ENCODE measurements around the gene FCHO2. TPM values are rescaled to one million over a fixed set of nuclear protein-coding genes. Genes with fewer than 3 reads are reported as not detected.

The FCHO2 gene
- total RNA-seq, 1 experiment from 2014 or later = 20.6 TPM

DNA sequence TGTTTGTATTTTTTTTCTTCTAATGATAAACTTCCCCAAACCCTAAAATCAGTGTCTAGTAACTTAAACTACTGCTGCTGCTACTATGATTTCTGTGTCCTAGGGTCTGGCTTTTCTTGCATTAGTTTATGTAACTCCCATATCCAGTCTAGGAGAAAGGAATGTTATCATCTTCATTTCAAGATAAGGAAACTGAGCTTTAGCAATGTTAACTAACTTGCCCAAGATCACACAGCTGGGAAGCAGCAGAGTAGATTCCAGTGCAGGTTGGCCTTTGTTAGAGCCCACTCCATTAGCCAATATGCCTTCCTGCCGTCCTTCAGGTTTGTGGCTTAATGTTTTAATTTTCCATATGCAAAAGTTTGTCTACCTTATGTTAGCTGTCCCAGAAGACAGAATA is 175.0 kb downstream of the FCHO2 start:
- TF ChIP-seq, protein P1, sequence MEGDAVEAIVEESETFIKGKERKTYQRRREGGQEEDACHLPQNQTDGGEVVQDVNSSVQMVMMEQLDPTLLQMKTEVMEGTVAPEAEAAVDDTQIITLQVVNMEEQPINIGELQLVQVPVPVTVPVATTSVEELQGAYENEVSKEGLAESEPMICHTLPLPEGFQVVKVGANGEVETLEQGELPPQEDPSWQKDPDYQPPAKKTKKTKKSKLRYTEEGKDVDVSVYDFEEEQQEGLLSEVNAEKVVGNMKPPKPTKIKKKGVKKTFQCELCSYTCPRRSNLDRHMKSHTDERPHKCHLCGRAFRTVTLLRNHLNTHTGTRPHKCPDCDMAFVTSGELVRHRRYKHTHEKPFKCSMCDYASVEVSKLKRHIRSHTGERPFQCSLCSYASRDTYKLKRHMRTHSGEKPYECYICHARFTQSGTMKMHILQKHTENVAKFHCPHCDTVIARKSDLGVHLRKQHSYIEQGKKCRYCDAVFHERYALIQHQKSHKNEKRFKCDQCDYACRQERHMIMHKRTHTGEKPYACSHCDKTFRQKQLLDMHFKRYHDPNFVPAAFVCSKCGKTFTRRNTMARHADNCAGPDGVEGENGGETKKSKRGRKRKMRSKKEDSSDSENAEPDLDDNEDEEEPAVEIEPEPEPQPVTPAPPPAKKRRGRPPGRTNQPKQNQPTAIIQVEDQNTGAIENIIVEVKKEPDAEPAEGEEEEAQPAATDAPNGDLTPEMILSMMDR (IDR thresholded peaks at IDR 0.05; ENCODE audit: insufficient read depth in 1 of 2, low read depth in 1 of 2, low read length in 1 of 2, severe bottlenecking in 1 of 2, unreplicated experiment in 1 of 2) = no peak
- H3K4me1 Mint-ChIP-seq (ENCODE audit: low read depth, unreplicated experiment) = peaks cover 21% of the 10 kb centered on the region
- no peak overlapping the region for H3K4me3 Mint-ChIP-seq (ENCODE audit: unreplicated experiment)
- BruUV-seq (replicated peaks) = no TSS peak
- H3K4me3 ChIP-seq (ENCODE audit: low read depth, low read length) = no peak overlapping the region
- CTCF ChIA-PET = interaction anchor here (0.6 kb wide), 1 partner anchor 15 kb away, joined by 5 read pairs; no protein-coding TSS in a partner anchor
- H3K27me3 Mint-ChIP-seq (ENCODE audit: insufficient read depth, unreplicated experiment) = no peaks in the 10 kb centered on the region
- DNase-seq = no peak
- no peaks in the 10 kb centered on the region for H3K27me3 ChIP-seq (replicated peaks; ENCODE audit: control insufficient read depth, insufficient read depth, low read length)
- intact Hi-C loops (cut with micrococcal nuclease; ENCODE audit: unreplicated experiment) = no loop called here
- H3K9me3 Mint-ChIP-seq (ENCODE audit: unreplicated experiment) = no peaks in the 10 kb centered on the region
- no peak overlapping the region for H3K27ac Mint-ChIP-seq (ENCODE audit: unreplicated experiment)
- H3K36me3 ChIP-seq (ENCODE audit: control insufficient read depth, insufficient read depth, low read length) = no peaks in the 10 kb centered on the region
- POLR2A ChIA-PET = no interaction called here
- H3K9me3 ChIP-seq = no peaks in the 10 kb centered on the region
- peaks cover 12% of the 10 kb centered on the region for H3K4me1 ChIP-seq
- peaks cover 4% of the 10 kb centered on the region for H3K36me3 Mint-ChIP-seq (ENCODE audit: insufficient read depth, unreplicated experiment)

DNA sequence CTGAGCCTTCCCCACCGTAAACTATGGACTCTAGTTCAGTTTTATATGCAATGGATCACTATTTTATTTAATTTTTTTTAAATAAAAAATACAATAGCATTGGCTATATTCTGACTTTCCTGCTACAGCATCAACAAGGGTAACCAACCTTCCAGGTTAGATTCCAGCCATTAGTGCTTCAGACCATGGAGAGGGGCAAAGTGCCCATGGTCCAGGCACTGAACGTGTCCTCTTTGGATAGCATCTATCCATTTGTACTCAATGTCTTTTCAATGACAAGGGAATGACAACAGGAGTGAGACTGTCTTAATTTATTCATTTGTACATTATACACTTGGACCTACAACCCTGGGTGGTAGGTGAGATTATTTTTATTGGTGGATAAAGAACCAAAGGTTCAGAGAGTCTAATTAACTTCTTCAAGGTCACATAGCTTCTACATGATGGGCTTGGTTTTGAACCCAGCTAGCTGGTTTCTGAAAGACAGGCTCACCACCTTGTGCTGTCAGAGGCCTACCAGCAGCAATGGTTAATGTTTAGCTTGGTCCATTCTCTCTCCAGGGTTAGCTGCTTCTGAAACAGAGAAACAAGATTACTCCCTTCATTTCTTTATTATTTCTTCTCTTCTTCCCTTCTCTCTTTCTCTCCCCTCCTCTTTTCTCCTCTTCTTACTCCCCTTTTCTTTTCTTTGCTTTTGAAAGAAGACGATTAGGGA is 176.0 kb downstream of the FCHO2 start:
- Histone ChIP-seq H3K27me3 (replicated peaks; ENCODE audit: control insufficient read depth, insufficient read depth, low read length) (no peaks in the 10 kb centered on the region), H3K36me3 (ENCODE audit: control insufficient read depth, insufficient read depth, low read length) (no peaks in the 10 kb centered on the region), H3K9me3 (no peaks in the 10 kb centered on the region), H3K4me3 (ENCODE audit: low read depth, low read length) (no peak overlapping the region), H3K4me1 (peaks cover 18% of the 10 kb centered on the region)
- TF ChIP-seq, protein P1 (IDR thresholded peaks at IDR 0.05; ENCODE audit: insufficient read depth in 1 of 2, low read depth in 1 of 2, low read length in 1 of 2, severe bottlenecking in 1 of 2, unreplicated experiment in 1 of 2) = no peak
- ChIA-PET POLR2A (no interaction called here), CTCF (interaction anchor here (1.0 kb wide), 2 partner anchors 70 to 84 kb away, joined by 3 to 4 read pairs; no protein-coding TSS in a partner anchor)
- H3K4me1 Mint-ChIP-seq (ENCODE audit: low read depth, unreplicated experiment) = peaks cover 21% of the 10 kb centered on the region
- H3K9me3 Mint-ChIP-seq (ENCODE audit: unreplicated experiment) = no peaks in the 10 kb centered on the region
- DNase-seq = no peak
- intact Hi-C loops (cut with micrococcal nuclease; ENCODE audit: unreplicated experiment) = no loop called here
- no peak overlapping the region for H3K27ac Mint-ChIP-seq (ENCODE audit: unreplicated experiment)
- H3K4me3 Mint-ChIP-seq (ENCODE audit: unreplicated experiment) = no peak overlapping the region
- BruUV-seq (replicated peaks) = no TSS peak
- peaks cover 4% of the 10 kb centered on the region for H3K36me3 Mint-ChIP-seq (ENCODE audit: insufficient read depth, unreplicated experiment)
- no peaks in the 10 kb centered on the region for H3K27me3 Mint-ChIP-seq (ENCODE audit: insufficient read depth, unreplicated experiment)

DNA sequence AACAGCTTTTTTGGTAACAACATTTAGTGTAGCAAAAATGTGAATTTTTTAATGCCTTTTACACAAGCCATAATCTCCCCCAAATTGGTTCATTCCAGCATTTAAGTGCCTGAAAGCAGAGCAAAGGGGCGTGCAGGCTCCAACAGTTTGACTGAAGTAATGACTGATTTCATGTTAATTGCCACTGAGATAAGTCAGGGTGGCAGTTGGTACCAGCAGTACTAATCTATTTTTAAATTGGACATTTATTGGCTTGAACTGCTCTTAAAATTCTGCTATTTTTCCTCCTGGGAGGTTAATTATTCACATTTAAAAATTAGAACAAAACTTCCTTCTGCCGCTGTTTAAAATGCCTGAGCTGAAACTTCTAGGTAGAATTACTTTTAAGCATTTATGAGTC is 176.9 kb downstream of the FCHO2 start:
- Mint-ChIP-seq H3K36me3 (ENCODE audit: insufficient read depth, unreplicated experiment) (peaks cover 4% of the 10 kb centered on the region), H3K4me3 (ENCODE audit: unreplicated experiment) (no peak overlapping the region), H3K4me1 (ENCODE audit: low read depth, unreplicated experiment) (peaks cover 21% of the 10 kb centered on the region), H3K27ac (ENCODE audit: unreplicated experiment) (no peak overlapping the region), H3K9me3 (ENCODE audit: unreplicated experiment) (no peaks in the 10 kb centered on the region), H3K27me3 (ENCODE audit: insufficient read depth, unreplicated experiment) (no peaks in the 10 kb centered on the region)
- Histone ChIP-seq H3K36me3 (ENCODE audit: control insufficient read depth, insufficient read depth, low read length) (no peaks in the 10 kb centered on the region), H3K9me3 (no peaks in the 10 kb centered on the region), H3K27me3 (replicated peaks; ENCODE audit: control insufficient read depth, insufficient read depth, low read length) (no peaks in the 10 kb centered on the region), H3K4me3 (ENCODE audit: low read depth, low read length) (no peak overlapping the region), H3K4me1 (peaks cover 18% of the 10 kb centered on the region)
- BruUV-seq (replicated peaks) = no TSS peak
- CTCF ChIA-PET = no interaction called here
- TF ChIP-seq, protein P1 (IDR thresholded peaks at IDR 0.05; ENCODE audit: insufficient read depth in 1 of 2, low read depth in 1 of 2, low read length in 1 of 2, severe bottlenecking in 1 of 2, unreplicated experiment in 1 of 2) = no peak
- intact Hi-C loops (cut with micrococcal nuclease; ENCODE audit: unreplicated experiment) = no loop called here
- DNase-seq = no peak
- POLR2A ChIA-PET = no interaction called here
